BE2C (cell line): Measurements from ENCODE around the gene IRF7.

ENCODE experiments used
- DNase-seq: peaks from one replicate; pipeline ENCODE4 v3.0.0-alpha.2; 2020
- H3K27me3 ChIP-seq: fragments of 250-450 bp; sonication (Bioruptor Pico); 2 replicates; pipeline ENCODE4 v1.5.1; 2020; ENCODE audit warnings: mild to moderate bottlenecking
- H3K36me3 ChIP-seq: fragments of 250-450 bp; sonication (Bioruptor Pico); 2 replicates; pipeline ENCODE4 v1.5.1; 2020; ENCODE audit warnings: mild to moderate bottlenecking
- H3K4me1 ChIP-seq: fragments of 250-450 bp; sonication (Bioruptor Pico); 2 replicates; pipeline ENCODE4 v1.5.1; 2020
- H3K4me3 ChIP-seq: 2 replicates; pipeline ENCODE4 v1.5.1; 2011; ENCODE audit warnings: low read depth, low read length
- H3K9me3 ChIP-seq: fragments of 250-450 bp; sonication (Bioruptor Pico); 2 replicates; pipeline ENCODE4 v1.5.1; 2020
- TF ChIP-seq, protein P1 (sequence below): IDR thresholded peaks from 2 replicates; pipeline ENCODE4 v1.5.1; 2012; ENCODE audit warnings: mild to moderate bottlenecking, low read depth, low read length

Gene IRF7

DNA sequence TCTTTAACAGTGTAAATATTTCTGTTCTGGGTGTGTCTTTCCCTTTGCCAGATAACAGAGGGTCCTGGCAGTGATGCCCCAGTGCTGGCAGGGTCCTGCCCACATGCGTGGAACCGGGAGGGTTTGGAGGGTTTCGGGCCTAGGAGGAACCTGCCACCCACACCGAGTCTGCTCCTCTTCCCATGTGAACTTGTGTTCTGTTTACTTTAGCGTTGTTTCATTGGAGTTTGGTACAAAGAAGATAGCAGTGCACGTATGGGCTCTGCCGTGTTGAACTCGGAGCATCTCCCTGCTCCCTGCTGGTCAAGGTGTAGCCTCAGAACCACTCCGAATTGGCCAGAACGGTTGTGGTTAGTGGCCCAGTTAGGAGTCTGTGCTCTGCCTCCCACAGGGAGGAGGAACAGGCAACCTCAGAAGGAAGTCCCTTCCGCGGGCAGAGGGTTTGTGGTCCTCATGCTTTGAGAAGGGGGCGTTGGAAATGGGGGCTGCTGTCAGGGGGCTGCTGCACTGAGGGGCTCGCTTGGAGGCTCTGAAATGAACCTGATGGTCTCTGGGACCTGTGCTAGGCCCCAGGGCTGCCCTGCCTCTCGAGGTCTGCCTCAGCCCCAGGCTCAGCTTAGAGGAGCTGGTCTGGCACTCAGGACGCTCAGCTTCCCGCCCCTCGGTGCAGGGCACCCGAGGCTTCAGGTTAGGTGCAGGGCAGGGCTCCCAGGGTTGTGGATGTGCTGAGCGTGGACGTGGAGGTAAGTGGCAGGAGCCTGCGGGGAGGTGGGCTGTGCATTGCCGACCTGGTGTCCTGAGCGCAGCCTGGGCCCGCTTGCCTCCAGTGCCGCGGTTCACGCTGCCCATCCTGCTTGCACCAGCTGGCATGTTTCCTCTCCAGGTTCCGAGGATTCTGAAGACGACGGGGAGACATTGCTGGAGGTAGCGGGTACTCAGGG, 29.1 kb downstream of the IRF7 start:
- TF ChIP-seq, protein P1, sequence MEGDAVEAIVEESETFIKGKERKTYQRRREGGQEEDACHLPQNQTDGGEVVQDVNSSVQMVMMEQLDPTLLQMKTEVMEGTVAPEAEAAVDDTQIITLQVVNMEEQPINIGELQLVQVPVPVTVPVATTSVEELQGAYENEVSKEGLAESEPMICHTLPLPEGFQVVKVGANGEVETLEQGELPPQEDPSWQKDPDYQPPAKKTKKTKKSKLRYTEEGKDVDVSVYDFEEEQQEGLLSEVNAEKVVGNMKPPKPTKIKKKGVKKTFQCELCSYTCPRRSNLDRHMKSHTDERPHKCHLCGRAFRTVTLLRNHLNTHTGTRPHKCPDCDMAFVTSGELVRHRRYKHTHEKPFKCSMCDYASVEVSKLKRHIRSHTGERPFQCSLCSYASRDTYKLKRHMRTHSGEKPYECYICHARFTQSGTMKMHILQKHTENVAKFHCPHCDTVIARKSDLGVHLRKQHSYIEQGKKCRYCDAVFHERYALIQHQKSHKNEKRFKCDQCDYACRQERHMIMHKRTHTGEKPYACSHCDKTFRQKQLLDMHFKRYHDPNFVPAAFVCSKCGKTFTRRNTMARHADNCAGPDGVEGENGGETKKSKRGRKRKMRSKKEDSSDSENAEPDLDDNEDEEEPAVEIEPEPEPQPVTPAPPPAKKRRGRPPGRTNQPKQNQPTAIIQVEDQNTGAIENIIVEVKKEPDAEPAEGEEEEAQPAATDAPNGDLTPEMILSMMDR: no peak
- H3K4me3 ChIP-seq: no peak overlapping the region
- no peaks in the 10 kb centered on the region for H3K9me3 ChIP-seq
- no peak for DNase-seq
- H3K36me3 ChIP-seq: peaks cover 6% of the 10 kb centered on the region; the same call in 1 of the 2 replicates
- no peaks in the 10 kb centered on the region for H3K27me3 ChIP-seq
- H3K4me1 ChIP-seq: no peaks in the 10 kb centered on the region

- TF ChIP-seq, protein P1: no peak
- no peaks in the 10 kb centered on the region for H3K4me1 ChIP-seq
- DNase-seq: no peak
- no peak overlapping the region for H3K4me3 ChIP-seq
- no peaks in the 10 kb centered on the region for H3K9me3 ChIP-seq
- H3K36me3 ChIP-seq: peaks cover 6% of the 10 kb centered on the region; the same call in 1 of the 2 replicates
- no peaks in the 10 kb centered on the region for H3K27me3 ChIP-seq
Measured at GRCh38 chr11:584287-584686, 31.5 kb downstream of the IRF7 start.

DNA sequence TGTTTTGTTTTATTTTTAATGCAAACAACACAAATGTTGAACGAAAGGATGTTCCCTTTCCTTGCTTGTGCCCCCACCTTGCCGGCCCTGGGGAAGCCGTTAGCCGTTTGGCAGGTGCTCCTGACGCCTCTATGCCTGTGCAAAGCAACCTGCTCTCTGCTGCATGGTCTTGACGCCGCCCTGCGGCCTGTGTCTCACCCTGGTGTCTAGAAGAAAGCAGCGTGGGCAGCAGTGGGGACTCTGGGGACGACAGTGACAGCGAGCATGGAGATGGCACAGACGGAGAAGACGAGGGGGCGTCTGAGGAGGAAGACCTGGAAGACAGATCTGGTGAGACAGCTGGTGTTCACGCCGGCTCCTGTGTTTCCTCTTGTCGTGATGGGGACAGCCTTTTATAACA, 34.0 kb downstream of the IRF7 start:
- no peaks in the 10 kb centered on the region for H3K27me3 ChIP-seq
- no peak overlapping the region for H3K4me3 ChIP-seq
- no peaks in the 10 kb centered on the region for H3K9me3 ChIP-seq
- no peaks in the 10 kb centered on the region for H3K4me1 ChIP-seq
- DNase-seq: no peak
- H3K36me3 ChIP-seq: peaks cover 6% of the 10 kb centered on the region; the same call in 1 of the 2 replicates
- TF ChIP-seq, protein P1: no peak

DNA sequence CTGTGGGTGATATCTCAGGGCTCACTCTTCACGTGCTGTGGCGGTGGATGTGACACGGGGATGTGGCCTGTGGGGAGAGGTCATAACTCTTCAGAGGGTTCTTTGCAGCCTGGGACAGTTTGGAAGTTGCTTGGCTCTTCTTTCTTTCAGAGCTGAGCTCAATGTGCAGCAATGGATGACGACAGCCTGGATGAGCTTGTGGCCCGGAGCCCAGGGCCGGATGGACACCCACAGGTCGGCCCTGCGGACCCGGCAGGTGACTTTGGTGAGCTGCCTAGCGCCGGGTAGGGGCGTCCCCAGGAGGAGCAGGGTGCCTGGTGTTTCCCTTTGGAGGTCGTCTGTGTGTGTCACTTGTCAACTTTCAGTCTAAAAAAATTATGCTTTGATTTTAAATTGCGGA, 34.4 kb downstream of the IRF7 start:
- no peak for DNase-seq
- no peaks in the 10 kb centered on the region for H3K4me1 ChIP-seq
- H3K36me3 ChIP-seq: peaks cover 6% of the 10 kb centered on the region; the same call in 1 of the 2 replicates
- H3K9me3 ChIP-seq: no peaks in the 10 kb centered on the region
- H3K4me3 ChIP-seq: no peak overlapping the region
- no peaks in the 10 kb centered on the region for H3K27me3 ChIP-seq
- TF ChIP-seq, protein P1: no peak

GRCh38 chr11:579830-580601, 35.7 kb downstream of the IRF7 start:
- no peak overlapping the region for H3K4me3 ChIP-seq

More at GRCh38 chr11:579830-580601, 35.7 kb downstream of the IRF7 start:
- H3K27me3 ChIP-seq: no peaks in the 10 kb centered on the region; the same call in 1 of the 2 replicates
- no peak for DNase-seq
- TF ChIP-seq, protein P1: no peak
- 0 out of 2 replicates have a peak, but pooled peaks cover 6% of the 10 kb centered on the region for H3K36me3 ChIP-seq
- H3K4me1 ChIP-seq: no peaks in the 10 kb centered on the region
- no peaks in the 10 kb centered on the region for H3K9me3 ChIP-seq
